GM12865 (cell line): ENCODE measurements around the gene BTBD7.

Experiments used
- DNase-seq: peaks from one replicate; pipeline ENCODE4 v3.0.0; 2010; ENCODE audit warnings: low read depth
- H3K4me3 ChIP-seq: 2 replicates; pipeline ENCODE4 v1.5.1; 2011; ENCODE audit warnings: mild to moderate bottlenecking, low read depth, low read length, control low read depth
- TF ChIP-seq, protein P1 (sequence below): IDR thresholded peaks from 2 replicates; pipeline ENCODE4 v1.5.1; 2011; ENCODE audit warnings: low read length, control low read depth, low read depth, inconsistent platforms; ENCODE audit not compliant: insufficient read depth; ENCODE audit errors: missing control alignments

BTBD7 gene

GRCh38 chr14:93337143-93337753 is 4.4 kb upstream of the BTBD7 start:
- H3K4me3 ChIP-seq = no peak overlapping the region
- DNase-seq = peak; percentile 26

GRCh38 chr14:93333631-93334103 is 831 bp upstream of the BTBD7 start:
- DNase-seq = no peak
- TF ChIP-seq, protein P1, sequence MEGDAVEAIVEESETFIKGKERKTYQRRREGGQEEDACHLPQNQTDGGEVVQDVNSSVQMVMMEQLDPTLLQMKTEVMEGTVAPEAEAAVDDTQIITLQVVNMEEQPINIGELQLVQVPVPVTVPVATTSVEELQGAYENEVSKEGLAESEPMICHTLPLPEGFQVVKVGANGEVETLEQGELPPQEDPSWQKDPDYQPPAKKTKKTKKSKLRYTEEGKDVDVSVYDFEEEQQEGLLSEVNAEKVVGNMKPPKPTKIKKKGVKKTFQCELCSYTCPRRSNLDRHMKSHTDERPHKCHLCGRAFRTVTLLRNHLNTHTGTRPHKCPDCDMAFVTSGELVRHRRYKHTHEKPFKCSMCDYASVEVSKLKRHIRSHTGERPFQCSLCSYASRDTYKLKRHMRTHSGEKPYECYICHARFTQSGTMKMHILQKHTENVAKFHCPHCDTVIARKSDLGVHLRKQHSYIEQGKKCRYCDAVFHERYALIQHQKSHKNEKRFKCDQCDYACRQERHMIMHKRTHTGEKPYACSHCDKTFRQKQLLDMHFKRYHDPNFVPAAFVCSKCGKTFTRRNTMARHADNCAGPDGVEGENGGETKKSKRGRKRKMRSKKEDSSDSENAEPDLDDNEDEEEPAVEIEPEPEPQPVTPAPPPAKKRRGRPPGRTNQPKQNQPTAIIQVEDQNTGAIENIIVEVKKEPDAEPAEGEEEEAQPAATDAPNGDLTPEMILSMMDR = no peak
- peak overlapping the region; percentile 91 for H3K4me3 ChIP-seq

More at GRCh38 chr14:93337143-93337753, 4.4 kb upstream of the BTBD7 start:
- TF ChIP-seq, protein P1 = peak; percentile 13

DNA sequence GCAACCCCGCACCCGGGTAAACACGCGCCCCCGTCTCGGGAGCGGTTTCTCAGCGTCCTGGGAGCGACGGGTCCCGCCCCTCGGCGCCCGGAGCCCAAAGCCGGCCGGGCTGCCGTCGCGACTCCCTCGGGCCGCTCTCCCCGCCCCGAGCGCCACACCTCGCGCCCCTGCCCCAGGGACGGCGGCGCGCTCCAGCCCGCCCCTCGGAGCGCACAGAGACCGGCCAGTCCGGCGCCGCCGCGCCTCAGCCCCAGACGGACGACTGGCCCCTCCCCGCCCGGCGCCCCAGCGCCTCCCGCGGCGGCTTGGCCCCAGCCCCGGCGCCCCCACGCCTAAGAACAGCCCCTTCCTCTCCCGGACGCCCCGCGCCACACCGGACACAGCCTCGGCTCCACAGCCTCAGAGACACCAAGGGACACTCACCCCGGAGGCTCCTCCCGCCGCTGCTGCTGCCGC is 411 bp downstream of the BTBD7 start:
- TF ChIP-seq, protein P1 = no peak
- peak overlapping the region; percentile 84 for H3K4me3 ChIP-seq
- DNase-seq = peak; percentile 77

- TF ChIP-seq, protein P1 = no peak
- DNase-seq = peak; percentile 25
- H3K4me3 ChIP-seq = peak overlapping the region; percentile 84
These were observed 974 bp downstream of the BTBD7 start for GRCh38 chr14:93331728-93332396.

- TF ChIP-seq, protein P1 = no peak
- peak overlapping the region; percentile 84 for H3K4me3 ChIP-seq
- peak; percentile 35 for DNase-seq
These were observed 1.7 kb downstream of the BTBD7 start for GRCh38 chr14:93331002-93331727.

GRCh38 chr14:93330609-93331000 is 2.2 kb downstream of the BTBD7 start:
- no peak for DNase-seq
- peak overlapping the region; percentile 84 for H3K4me3 ChIP-seq
- TF ChIP-seq, protein P1 = no peak
